Peyer's patch (tissue), 4 donors: ENCODE measurements around the gene PRR18.

Experiments used
- POLR2A ChIP-seq, 2 donors: fragments of 450-650 bp; IDR thresholded peaks; one replicate each; pipeline ENCODE4 v1.5.1; 2017; ENCODE audit warnings: antibody characterized with exemption in 2 of 2, mild to moderate bottlenecking in 2 of 2, moderate library complexity in 2 of 2
- TF ChIP-seq, protein P1 (sequence below), 6 experiments: fragments of 450-650 bp in 4 of 6; fragments of 200-600 bp in 2 of 6; sonication (generic) in 1 of 6; IDR thresholded peaks; one replicate each; pipeline ENCODE4 v1.5.1; 2017 to 2019; ENCODE audit warnings: antibody characterized with exemption in 6 of 6, mild to moderate bottlenecking in 3 of 6, moderate library complexity in 1 of 6

DNA sequence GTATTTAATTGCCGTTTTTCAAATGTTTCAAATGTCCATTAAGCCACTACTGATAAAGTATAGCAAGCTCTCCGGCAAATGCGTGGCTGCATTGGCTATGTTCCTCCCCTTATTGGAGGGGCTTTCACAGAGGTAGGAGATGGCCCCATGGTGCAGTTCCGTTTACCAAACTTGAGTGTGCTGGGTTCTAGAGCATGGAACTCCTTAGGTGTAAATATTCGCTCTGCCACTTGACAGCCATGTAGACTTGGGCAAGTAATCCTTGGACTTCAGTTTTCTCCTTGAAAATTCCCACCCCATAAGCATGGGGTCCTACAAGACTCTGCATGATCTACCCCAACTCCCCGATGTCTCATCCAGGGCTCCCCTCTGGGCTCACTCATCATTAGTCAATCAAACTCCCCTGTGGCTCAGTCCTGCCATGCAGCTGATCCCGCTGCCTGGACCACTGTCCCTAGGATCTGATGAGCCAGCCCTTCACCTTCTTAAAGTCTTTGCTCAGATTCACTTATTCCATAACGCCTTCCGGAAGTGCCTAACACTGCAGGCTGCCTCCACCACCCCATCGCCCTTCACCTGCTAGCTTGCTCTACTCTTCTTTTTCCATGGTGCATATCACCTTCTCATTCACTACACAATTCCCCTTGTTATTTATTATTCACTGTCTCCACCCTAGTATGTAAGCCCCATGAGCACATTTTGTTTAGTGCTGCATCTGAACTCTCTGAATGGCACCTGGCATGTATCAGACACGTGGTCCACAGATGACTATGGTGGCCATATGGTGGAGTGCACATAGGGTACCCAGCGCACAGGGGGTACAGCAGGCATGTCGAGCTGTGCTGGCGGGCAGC, 18.8 kb downstream of the PRR18 start:
- no peak for TF ChIP-seq POLR2A (IDR thresholded peaks at IDR 0.05)
- TF ChIP-seq, protein P1, sequence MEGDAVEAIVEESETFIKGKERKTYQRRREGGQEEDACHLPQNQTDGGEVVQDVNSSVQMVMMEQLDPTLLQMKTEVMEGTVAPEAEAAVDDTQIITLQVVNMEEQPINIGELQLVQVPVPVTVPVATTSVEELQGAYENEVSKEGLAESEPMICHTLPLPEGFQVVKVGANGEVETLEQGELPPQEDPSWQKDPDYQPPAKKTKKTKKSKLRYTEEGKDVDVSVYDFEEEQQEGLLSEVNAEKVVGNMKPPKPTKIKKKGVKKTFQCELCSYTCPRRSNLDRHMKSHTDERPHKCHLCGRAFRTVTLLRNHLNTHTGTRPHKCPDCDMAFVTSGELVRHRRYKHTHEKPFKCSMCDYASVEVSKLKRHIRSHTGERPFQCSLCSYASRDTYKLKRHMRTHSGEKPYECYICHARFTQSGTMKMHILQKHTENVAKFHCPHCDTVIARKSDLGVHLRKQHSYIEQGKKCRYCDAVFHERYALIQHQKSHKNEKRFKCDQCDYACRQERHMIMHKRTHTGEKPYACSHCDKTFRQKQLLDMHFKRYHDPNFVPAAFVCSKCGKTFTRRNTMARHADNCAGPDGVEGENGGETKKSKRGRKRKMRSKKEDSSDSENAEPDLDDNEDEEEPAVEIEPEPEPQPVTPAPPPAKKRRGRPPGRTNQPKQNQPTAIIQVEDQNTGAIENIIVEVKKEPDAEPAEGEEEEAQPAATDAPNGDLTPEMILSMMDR (IDR thresholded peaks at IDR 0.05): no peak
